ENCODE data around the gene FAM13A.
"Not testable (repeated sequence)": the region's sequence is repeated elsewhere in the genome, so short reads cannot be mapped to it uniquely, and the experiment has no call there.

FAM13A gene

GRCh38 chr4:88960576-88960975 lies 96.4 kb downstream of the FAM13A start:
- DNase-seq (ENCODE audit: low read depth in 2 of 2), result no peak

- DNase-seq (ENCODE audit: low read depth in 2 of 2), result no peak
Measured at GRCh38 chr4:88958080-88958479, 98.9 kb downstream of the FAM13A start.

- DNase-seq (ENCODE audit: low read depth in 2 of 2), result no peak
Measured at GRCh38 chr4:88957570-88957969, 99.4 kb downstream of the FAM13A start.

GRCh38 chr4:88955580-88956380 lies 101.2 kb downstream of the FAM13A start:
- no peak for DNase-seq (ENCODE audit: low read depth in 2 of 2)

GRCh38 chr4:88953400-88953799 lies 103.6 kb downstream of the FAM13A start:
- no peak for DNase-seq (ENCODE audit: low read depth in 2 of 2)

GRCh38 chr4:88952081-88952480 lies 104.9 kb downstream of the FAM13A start:
- DNase-seq (ENCODE audit: low read depth in 2 of 2), result no peak

- DNase-seq (ENCODE audit: low read depth in 2 of 2), result no peak
Measured at GRCh38 chr4:88949605-88950004, 107.4 kb downstream of the FAM13A start.

GRCh38 chr4:88940506-88940905 lies 116.5 kb downstream of the FAM13A start:
- no peak for DNase-seq (ENCODE audit: low read depth in 2 of 2)

GRCh38 chr4:88939697-88940096 lies 117.3 kb downstream of the FAM13A start:
- DNase-seq (ENCODE audit: low read depth in 2 of 2), result no peak

- no peak for DNase-seq (ENCODE audit: low read depth in 2 of 2)
Measured at GRCh38 chr4:88938138-88938537, 118.8 kb downstream of the FAM13A start.

GRCh38 chr4:88937081-88937480 lies 119.9 kb downstream of the FAM13A start:
- DNase-seq (ENCODE audit: low read depth in 2 of 2), result no peak

GRCh38 chr4:88933414-88934160 lies 123.4 kb downstream of the FAM13A start:
- DNase-seq (ENCODE audit: low read depth in 2 of 2), result no peak

GRCh38 chr4:88928852-88929251 lies 128.1 kb downstream of the FAM13A start:
- DNase-seq (ENCODE audit: low read depth in 2 of 2), result no peak

- no peak for DNase-seq (ENCODE audit: low read depth in 2 of 2)
Measured at GRCh38 chr4:88927420-88927819, 129.6 kb downstream of the FAM13A start.

GRCh38 chr4:88919056-88919455 lies 137.9 kb downstream of the FAM13A start:
- no peak for DNase-seq (ENCODE audit: low read depth in 2 of 2)

- DNase-seq (ENCODE audit: low read depth in 2 of 2), result not testable (repeated sequence)
Measured at GRCh38 chr4:88913181-88913580, 143.8 kb downstream of the FAM13A start.

GRCh38 chr4:88911246-88912212 lies 145.5 kb downstream of the FAM13A start:
- no peak for DNase-seq (ENCODE audit: low read depth in 2 of 2)

- DNase-seq (ENCODE audit: low read depth in 2 of 2), result no peak
Measured at GRCh38 chr4:88910101-88910500, 146.9 kb downstream of the FAM13A start.

- no peak for DNase-seq (ENCODE audit: low read depth in 2 of 2)
Measured at GRCh38 chr4:88908521-88908920, 148.5 kb downstream of the FAM13A start.

- no peak for DNase-seq (ENCODE audit: low read depth in 2 of 2)
Measured at GRCh38 chr4:88908003-88908402, 149.0 kb downstream of the FAM13A start.

- no peak for DNase-seq (ENCODE audit: low read depth in 2 of 2)
Measured at GRCh38 chr4:88907478-88907877, 149.5 kb downstream of the FAM13A start.

GRCh38 chr4:88904240-88904639 lies 152.7 kb downstream of the FAM13A start:
- not testable (repeated sequence) for DNase-seq (ENCODE audit: low read depth in 2 of 2)

Measured in stimulated activated CD4-positive, alpha-beta T cell treated with anti-CD3 and anti-CD28 coated beads, Interleukin-1b, Interleukin-23, amount 100 ng/mL, for 1 hour (primary cell).